ENCODE measurements around the gene RPL22. TPM values are rescaled to one million over a fixed set of nuclear protein-coding genes. Genes with fewer than 3 reads are reported as not detected.
A peak's percentile ranks its signal among the peaks of the same experiment; 100 is the strongest.

Gene RPL22
- total RNA-seq, 1 experiment from 2014 or later: 158 TPM

DNA sequence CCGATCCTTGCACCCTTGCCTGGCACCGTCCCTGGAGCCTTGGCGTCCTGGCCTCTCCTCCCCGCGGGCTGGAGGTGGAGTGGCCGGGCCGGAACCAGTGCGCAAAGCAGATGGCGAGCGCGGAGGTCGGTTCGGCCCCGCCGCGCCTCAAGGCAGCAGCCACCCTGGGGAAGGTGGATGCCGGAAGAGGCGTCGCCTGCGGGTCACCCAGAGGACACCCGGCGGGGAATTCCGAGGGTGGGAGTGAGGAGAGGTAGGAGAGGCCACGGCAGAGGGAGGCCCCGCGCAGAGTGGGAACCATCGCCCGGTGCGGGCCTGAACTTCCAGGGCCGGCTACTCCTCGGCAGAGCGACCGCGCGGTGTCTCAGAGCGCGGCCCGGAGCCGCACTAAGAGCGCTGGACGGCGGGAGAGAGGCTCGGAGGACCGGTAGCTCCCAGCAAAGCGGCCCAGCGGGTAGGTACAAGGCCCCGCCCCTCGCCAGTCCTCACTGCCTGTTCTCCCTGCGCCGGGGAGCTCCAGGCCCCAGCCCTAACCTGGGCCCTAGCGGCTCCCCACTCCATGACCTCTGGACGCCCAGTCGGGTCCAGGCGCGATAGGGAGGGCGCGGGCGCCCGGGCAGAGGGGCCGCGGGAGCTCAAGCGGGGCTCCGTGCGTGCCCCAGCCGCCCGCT, 6.6 kb upstream of the RPL22 start, which contains the start of gene RNF207:
TSS of gene RNF207 (plus strand) at position 271 of the 671 bp plus-strand sequence. CDS start 417 bp downstream, outside the sequence.
- peak; percentile 91 for DNase-seq (ENCODE audit: low read depth)

DNA sequence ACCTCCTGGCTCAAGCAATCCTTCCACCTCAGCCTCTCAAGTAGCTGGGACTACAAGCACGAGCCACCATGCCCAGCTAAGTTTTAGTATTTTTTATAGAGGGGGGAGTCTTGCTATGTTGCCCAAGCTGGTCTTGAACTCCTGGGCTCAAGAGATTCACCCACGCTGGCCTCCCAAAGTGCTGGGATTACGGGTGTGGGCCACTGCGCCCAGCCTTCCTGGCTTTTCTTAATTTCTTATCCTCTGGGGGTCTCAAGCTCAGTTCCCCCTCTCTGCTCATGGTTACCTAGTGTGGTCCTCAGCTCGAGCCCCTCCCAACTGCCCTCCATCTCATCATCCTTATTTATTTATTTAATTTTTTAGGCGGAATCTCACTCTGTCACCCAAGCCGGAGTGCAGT, 2.9 kb upstream of the RPL22 start:
- no peak for DNase-seq (ENCODE audit: low read depth)

DNA sequence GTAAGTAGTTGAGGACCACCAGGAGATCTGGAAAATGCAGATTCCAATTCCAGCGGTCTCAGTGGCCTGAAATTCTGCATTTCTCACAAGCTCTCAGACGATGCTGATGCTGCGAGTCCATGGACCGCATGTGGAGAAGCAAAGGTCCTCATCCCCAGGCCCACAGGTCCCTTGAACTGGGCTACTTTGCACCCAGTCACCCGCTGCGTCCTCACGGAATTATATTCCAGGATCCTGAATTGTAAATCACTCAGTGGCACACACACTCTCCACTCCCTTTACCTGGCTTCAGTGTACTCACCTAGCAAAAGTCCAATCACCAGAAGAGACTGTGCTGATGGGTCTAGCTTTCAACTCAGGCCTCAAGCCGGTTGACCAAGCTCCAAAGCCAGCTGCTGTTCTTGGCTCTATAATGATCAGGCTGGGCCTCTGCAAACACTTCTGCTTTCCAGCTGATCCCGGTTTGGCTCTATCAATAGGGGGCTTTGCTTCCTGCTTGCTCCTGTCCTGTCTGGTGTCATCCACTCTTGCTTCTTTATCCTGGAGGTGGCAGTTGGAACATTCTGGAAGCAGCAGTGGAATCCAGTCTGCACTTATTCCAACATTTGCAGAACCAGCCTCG, 904 bp upstream of the RPL22 start:
- DNase-seq (ENCODE audit: low read depth): no peak

DNA sequence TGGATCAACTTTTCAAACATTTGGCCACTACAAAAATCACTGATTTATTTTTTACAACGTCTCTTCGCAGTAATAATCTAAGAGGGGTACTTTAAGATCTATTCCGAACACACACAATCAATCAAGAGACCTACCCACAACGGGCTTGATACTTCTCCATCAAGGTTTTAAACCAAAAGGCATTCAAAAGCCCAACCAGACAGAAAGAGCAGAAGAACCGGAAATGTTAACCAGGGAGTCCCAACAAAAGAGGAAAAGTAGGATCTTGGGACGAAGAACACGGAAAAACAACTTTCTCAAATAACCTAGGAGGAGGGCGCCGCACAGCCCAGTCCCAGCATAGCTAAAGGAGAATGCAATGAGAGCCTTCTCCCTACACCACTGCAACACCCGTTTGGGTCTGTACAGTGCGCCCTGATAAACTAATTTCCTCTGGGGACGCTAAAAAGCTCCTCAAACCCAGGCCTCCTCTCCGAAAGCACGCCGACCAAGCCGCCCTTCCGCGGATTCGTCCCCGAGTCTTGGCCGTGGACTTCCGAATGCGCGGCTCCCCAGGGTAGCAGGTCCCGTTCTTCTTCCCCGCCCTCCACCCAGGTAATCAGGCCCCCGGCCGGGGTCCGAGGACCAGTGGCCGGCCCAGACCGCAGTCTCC, 623 bp downstream of the RPL22 start:
- no peak for DNase-seq (ENCODE audit: low read depth)

DNA sequence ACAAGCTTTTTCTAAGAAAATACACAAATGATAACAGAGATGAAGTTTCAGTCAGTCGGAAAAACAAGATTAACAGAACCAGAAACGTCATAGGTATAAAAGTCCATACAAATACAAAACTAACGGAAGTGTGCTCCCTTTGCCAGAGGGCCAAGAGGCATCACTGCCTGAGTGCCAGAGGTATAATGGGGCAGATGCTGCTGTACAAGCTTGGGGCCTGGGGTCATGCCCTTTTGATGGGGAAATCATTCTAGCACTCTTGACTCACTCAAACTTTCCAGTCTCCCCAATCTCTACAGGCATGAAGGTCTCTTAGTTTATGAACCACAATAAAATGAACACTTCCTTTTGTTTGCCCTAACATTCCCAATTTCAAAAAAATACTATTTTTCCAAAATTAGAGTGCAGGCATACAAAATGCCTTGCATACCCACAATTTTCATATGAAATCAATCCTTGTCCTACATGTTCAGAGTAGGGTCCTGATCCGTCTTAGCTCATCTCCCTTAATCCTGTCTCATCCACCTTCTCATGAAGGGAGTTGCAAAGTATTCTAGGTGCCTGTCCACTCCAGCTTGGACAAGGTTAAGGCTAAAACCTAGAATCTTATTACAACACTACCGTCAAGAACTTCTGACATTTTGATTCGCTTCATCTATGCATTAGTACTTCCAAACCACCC, 1.5 kb downstream of the RPL22 start:
- DNase-seq (ENCODE audit: low read depth): no peak

DNA sequence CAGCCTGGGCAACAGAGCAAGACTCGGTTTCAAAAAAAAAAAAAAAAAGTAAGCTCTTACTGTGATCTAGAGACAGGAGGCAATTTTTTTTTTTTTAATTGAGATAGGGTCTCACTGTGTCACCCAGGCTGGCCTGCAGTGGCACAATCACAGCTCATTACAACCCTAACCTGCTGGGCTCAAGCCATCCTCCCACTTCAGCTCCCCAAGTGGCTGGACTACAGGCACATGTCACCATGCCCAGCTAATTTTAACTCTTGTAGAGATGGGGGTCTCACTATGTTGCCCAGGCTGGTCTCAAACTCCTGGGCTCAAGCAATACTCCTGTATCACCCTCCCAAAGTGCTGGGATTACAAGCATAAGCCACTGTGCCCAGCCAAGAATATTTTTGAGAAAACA, 7.4 kb downstream of the RPL22 start:
- DNase-seq (ENCODE audit: low read depth): no peak

DNA sequence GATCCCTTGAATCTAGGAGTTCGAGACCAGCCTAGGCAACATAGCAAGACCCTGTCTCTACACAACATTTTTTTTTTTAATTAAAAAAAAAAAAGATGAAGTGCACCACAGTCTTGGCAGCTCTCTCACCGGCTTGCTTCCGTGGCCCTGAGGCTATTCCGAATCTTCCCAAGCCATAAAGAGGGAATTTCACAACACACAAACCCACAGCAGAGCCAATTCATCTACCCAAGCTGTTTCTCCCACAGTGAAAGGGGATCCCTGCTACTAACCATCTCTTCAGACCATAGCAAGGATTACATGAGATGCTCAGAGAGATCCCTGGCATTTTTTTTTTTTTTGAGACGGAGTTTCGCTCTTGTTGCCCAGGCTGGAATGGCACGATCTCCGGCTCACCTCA, 10.9 kb downstream of the RPL22 start:
- DNase-seq (ENCODE audit: low read depth): no peak

DNA sequence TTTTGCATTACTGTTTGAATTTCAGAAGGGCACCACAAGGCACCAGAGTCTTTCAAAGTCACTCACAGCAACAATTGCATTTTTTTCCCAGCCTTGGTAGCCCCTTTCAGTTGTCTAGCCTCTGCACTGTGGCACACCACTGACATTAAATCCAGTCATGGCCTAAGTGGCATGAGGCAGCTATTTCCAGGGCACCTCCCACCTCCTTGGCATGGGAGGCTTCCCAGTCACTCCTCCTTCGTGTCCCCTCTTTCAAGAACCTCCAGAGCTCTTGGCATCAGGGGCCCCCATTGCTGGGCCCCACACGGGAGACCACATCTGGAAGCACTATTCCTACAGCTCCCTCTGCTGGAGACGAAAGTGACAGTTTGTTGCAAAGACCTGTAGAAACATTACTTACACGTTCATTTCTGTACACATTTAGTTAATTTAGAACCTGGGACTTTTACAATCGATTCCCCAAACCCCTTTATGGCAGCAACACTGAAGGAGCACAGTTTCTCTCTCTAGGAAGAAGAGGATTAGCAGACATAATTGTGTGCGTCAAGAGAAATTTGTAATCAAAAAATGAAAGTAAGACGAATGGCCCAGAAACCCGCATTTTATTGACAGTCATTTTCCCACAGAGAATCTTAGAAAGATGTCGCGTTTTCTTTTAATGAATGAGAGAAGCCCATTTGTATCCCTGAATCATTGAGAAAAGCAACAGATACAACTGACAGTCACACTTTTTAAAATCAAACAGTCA, 13.6 kb downstream of the RPL22 start:
- no peak for DNase-seq (ENCODE audit: low read depth)

DNA sequence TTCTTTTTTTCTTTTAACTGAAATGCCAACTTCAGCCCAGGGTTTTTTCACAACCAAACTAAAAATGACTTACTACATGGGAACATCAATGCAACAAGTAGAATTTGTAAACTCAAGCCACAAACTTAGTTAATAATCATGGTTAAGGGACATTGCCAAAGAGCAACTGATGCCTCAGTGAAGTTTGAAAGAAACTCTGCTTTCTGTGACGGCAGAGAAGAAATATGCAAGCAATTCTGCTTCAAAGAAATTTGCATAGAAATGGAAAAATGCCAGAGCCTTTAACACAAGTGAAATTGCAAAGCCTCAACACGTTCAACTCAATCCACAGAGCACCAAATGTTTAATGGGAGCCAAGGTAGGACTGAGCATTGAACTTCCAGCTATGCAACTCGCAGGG, 14.2 kb downstream of the RPL22 start:
- no peak for DNase-seq (ENCODE audit: low read depth)

DNA sequence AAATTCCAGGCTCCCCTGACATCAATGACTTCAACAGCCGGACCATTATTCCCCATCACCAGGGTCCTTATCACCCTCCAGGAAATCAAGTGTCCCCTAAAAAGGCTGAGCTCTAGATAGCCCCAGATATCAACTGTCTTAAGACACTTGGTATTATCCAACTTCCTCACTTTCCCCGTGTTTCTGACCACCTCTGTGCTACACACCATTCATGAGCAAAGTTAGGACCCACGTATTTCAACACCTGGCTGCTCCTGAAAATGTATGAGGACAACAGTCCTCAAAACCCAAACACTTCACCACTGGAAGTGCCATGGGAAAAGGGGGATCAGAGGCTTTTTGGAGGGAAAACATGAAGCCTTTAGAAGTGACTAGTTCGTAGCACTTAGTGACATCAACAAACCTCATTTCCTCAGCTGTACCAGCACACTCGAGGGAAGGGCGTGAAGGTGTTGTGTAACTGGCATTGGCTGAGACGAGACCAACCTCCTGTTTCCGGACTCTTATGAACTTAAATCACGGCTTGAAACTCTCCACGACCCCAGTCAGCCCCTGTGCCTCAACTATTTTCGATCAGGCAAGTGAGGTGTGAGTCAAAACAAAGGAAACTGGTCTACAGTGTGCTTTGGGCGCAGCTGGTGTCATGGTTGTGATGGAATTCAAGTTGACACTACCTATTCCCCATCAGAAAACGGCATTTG, 15.2 kb downstream of the RPL22 start:
- DNase-seq (ENCODE audit: low read depth): no peak

DNA sequence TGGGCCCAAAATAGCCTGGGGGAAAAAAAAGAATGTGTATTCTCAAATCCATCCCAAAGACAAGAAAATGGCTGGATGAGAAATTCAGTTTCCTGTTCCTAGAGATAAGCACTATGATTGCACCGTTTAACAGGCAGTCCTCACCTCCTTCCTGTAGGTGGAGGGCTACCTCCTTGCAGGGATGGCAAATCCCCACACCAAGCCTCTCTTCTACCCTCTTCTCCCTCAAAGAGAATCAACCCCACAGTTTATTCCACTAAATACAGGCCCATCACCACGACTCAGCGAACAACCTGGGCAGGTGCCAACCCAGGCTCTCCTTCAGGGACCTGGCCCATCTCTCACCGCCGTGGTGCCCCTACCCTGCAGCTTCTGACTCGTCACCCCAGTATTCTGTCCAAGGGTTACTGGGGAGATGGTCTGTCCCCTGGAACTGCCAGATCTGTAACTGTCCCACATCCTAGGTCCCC, 15.8 kb downstream of the RPL22 start:
- DNase-seq (ENCODE audit: low read depth): peak; percentile 35

DNA sequence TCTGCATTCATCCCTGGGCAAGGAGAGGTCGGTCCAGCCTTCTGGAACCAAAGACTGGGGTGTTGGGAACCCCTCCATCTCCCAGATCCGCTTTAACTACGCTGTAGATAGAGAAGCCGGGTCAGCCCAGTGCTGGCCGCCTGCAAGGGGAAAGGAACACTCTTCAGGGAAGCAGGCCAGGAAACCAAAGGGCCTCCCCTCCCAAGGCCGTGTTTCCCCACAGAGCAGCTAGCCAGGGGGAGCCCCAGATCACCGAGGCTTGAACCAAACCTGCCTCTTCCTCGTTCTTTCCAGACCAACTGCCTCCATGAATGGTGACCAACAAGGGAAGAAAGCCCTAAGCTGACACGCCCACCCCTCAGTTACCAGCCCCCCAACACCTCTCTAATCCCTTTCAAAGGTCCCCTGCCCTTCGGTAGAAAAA, 18.0 kb downstream of the RPL22 start:
- DNase-seq (ENCODE audit: low read depth): peak; percentile 43

DNA sequence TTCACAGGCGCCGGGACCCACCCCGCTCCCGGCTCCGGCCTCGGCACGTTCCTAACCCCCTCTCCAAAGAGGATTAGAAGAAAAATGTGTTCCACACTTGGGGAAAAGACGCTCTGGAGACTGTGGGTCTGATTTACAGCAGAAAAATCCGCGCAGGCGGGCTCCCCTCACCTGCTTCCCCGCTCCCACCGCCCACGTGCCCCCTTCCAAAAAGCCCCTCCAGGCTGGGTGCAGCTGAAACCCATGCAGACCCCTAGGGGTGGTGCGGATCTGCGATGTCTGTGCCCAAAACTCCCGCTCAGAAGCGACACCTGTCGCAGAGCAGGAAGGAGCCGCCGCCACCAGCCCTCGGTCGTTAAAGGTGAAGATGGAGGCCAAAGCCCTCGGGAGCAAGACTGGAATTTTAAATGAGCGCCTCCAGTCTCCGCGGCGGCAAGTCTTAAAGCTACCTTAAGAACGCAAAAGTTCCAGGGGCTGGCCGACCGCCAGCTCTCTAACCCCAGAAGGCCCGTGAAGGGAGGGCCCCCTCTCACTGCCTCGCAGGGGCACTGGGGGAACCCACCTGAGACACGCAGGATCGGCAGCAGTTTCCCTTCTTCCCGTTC, 18.6 kb downstream of the RPL22 start:
- no peak for DNase-seq (ENCODE audit: low read depth)

DNA sequence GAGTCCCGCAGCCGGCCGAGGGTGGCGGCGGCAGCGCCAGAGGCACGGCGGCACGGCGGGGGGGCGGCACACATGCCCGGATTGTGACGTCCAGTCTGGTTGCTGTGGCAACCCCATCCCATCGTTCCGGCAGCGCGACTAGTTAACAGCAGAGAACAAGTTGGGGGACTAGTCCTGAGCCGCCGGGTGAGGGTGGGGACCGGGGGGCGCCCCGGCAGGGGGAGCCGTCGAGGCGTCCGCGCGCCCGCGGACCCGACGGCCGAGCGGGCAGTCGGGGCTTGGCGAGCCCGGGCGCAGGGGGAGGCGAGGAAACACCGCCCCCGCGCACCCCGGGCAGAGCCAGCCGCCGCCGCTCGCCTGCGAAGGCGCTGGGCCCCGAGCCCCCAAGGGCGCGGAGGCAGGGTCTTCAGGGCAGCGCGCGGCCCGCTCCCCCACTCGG, 19.1 kb downstream of the RPL22 start, which contains the start of gene CHD5:
TSS of gene CHD5 (minus strand) at position 54 of the 439 bp plus-strand sequence. CDS start 298 bp downstream, outside the sequence.
- DNase-seq (ENCODE audit: low read depth): peak; percentile 45

DNA sequence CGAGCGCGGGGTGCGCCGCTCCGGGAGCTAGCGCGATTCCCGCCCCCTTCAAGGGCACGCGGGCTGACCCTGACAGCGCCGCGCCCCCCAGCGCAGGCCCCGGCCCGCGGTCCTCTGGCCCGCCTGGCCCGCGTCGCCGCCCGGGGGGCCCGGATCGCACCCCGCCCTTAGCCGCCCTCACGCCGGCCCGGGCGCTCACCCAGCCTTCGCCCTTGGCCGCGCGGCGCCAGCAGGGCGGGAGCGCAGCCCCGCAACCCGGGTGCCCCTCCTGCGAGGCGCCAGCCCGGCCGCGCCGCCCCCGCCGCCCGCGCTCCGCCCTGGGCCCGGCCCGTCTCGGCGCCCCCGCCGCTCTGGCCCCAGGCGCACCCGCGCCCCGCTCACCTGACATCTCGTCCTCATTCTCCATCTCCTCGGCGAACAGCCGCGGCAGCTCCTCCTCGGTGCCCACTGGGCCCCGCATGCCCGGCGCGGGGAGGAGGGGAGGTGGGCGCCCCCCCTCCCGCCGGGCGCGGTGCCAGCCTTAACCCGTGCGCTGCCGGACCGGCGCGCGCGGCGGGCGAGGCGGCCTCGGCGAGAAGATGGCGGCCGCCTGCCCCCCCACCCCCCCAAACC, 19.7 kb downstream of the RPL22 start:
- no peak for DNase-seq (ENCODE audit: low read depth)

DNA sequence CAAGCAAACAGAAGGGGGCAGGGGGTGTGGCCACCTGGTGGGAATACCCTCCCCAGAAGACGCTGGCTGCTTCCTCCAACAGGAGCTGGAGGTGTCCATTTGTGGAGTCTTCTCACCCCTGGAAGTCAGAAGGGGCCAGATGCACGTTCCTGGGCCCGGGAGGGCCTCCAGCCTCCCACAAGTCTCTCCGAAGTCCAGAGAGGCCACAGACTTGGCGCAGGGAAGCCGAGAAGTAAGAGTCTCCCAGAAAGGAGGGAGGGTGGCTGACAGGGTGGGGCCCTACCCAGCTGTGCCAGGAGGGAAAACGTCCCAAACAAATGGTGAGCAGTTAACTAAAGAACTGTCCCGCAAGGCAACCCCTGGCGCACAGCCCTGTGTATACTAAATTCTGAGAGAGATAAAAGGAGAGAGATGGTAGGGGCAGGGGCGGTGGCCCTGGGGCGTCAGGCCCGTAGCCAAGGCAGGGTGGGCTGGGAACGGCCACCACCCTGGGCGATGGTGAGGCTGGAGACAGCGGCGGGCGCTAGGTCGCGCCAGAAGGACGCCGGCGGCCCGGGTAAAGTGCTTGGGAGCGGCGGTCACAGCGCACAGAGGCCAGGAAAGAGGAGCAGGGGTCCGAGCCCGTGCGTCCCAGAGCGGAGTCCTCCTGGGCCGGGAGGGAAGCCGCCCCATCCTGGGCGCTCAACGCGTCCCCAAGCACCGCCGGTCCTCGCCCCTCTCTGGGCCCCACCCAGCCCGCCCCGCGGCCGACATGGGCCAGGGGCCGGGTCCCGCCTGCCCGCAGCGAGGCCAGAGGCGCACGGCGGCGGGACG, 20.4 kb downstream of the RPL22 start:
- no peak for DNase-seq (ENCODE audit: low read depth)

DNA sequence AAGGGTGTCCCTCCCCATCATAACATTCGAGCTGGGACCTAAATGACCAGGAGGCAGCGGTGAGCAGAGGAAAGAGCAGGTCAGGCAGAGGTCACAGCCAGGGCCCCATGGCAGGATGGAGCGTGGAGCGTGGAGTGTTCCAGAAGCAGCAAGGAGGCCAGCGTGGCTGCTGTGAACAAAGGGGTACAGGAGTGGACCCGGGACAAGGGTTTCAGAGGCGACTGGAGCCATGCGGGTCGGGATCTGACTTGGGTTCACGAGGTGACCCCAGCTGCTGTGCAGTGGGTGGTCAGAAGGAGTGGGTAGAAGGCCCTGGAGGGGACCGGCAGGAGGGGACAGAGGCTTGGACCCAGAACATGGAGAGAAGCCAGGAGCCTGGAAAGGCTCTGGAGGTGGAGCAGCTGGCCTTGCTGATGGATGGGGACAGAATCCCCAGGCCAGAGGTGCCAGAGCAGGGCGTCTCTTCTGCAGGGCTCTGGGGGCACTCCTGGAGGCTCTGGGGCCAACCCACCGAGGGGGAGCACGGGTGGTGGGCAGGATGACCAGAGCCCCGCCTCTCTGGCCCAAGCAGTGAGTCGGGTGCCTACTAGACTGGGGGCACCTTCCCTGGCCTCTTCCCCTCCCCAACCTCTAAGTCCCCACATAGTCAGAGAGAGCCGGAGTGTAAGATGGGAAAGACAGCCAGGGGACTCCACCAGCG, 21.6 kb downstream of the RPL22 start:
- DNase-seq (ENCODE audit: low read depth): no peak

DNA sequence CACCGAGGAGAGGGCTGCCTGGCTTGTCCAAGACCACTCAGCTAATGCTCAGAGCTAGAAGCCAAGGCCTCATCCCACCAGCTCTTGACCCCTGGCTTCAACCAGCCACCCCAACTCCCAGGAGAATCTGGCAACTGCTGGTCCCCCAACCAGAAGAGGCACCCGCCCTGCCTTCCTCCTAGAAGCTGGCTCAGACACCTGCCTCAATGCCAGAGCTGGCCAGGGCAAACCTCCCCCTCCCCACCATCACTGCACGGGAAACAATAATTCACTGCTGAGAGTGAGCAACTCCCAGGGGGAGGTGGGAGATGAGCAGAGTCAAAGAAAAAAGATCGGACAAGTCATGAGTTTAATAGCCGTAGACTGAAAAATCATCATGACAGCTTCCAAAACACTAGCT, 22.6 kb downstream of the RPL22 start:
- DNase-seq (ENCODE audit: low read depth): no peak
